ENCODE data around the gene NOTCH2. TPM values are rescaled to one million over a fixed set of nuclear protein-coding genes. Genes with fewer than 3 reads are reported as not detected.

Gene NOTCH2
- total RNA-seq, 4 donors from 2014 or later = 90.2 to 170 (median 118) TPM

GRCh38 chr1:119888476-119888875 lies 181.0 kb downstream of the NOTCH2 start:
- no peak for TF ChIP-seq CTCF (IDR thresholded peaks at IDR 0.05; ENCODE audit: low read depth)

- TF ChIP-seq CTCF (IDR thresholded peaks at IDR 0.05; ENCODE audit: low read depth) = no peak
These were observed 182.0 kb downstream of the NOTCH2 start for GRCh38 chr1:119887427-119887826.

- no peak for TF ChIP-seq CTCF (IDR thresholded peaks at IDR 0.05; ENCODE audit: low read depth)
These were observed 183.3 kb downstream of the NOTCH2 start for GRCh38 chr1:119885903-119886783.

- TF ChIP-seq CTCF (IDR thresholded peaks at IDR 0.05; ENCODE audit: low read depth) = no peak
These were observed 184.8 kb downstream of the NOTCH2 start for GRCh38 chr1:119884711-119885110.

- TF ChIP-seq CTCF (IDR thresholded peaks at IDR 0.05; ENCODE audit: low read depth) = no peak
These were observed 185.6 kb downstream of the NOTCH2 start for GRCh38 chr1:119883826-119884225.

- TF ChIP-seq CTCF (IDR thresholded peaks at IDR 0.05; ENCODE audit: low read depth) = no peak
These were observed 187.1 kb downstream of the NOTCH2 start for GRCh38 chr1:119882132-119883049.
